Activated T-cell treated with anti-CD3 and anti-CD28 coated beads, Interleukin-2, amount 50 U/mL, for 4 hours (primary cell): ENCODE measurements around the gene MT1F. TPM values are rescaled to one million over a fixed set of nuclear protein-coding genes. Genes with fewer than 3 reads are reported as not detected.
"Not testable (repeated sequence)": the region's sequence is repeated elsewhere in the genome, so short reads cannot be mapped to it uniquely, and the experiment has no call there.

Source experiments
- ATAC-seq, 2 donors: fragments of 200-7000 bp; cut with Tn5 transposase; one replicate each; pipeline ENCODE4 v1.10.0; 2021
- DNase-seq: peaks from one replicate; pipeline ENCODE4 v3.0.0-alpha.2; 2020
- H3K27me3 Mint-ChIP-seq: one replicate; pipeline ENCODE4 v1.8.0; 2021; ENCODE audit warnings: low read depth, mixed read lengths
- H3K36me3 Mint-ChIP-seq: one replicate; pipeline ENCODE4 v1.8.0; 2022; ENCODE audit warnings: mixed read lengths; ENCODE audit not compliant: insufficient read depth
- H3K4me1 Mint-ChIP-seq: one replicate; pipeline ENCODE4 v1.8.0; 2021; ENCODE audit warnings: low read depth, mixed read lengths
- H3K4me3 Mint-ChIP-seq: one replicate; pipeline ENCODE4 v1.8.0; 2021; ENCODE audit warnings: mild to moderate bottlenecking, moderate library complexity, mixed read lengths
- H3K9me3 Mint-ChIP-seq: one replicate; pipeline ENCODE4 v1.8.0; 2021; ENCODE audit warnings: mixed read lengths
- total RNA-seq, 3 donors: library from RNA; stranded (reverse); gene quantifications; one replicate each; pipeline ENCODE4 v1.2.1, GENCODE V29; 2021

Gene MT1F
- total RNA-seq, 3 donors from 2014 or later = 10.9 to 14.4 (median 12.4) TPM

DNA sequence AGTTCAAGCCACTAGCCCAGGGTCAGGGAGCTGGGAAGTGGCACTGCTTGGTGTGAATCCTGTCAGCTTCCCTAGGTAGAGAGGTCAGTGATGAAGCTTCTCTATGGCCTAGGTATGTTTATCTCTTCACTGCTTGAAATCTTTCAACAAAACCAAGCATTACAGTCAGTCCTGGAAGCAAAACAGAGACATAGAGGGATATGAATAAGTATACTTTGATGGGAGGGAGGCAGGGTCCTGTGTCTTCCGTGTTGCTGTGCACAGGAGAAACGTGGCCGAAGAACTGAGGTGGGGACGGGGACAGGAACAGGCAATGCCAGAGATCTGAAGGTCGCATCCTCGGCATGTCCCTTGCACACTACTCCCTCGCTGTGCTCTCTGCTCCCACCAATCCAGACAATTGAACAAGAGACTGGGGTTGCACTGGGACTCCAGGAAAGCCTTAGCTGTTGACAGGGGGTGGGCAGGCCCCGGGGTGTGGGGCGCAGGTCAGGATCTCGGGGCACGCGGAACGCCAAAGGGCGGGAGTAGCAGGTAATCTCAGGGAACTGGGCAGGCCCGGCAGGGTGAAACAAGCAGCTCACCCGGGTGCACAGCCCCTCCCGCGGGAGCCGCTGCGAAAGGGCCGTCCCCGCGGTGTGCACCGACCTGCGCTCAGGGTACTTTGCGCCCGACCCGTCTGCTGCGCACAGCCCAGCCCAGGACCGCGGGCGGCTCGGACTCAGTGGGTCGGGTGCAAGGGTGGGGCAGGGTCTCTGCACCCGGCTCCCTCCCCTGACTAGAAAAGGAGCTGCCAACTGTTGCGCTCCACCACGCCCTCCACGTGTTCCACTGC, 11.5 kb downstream of the MT1F start, which contains the start of gene MT1H:
TSS of gene MT1H (plus strand) at position 810 of the 835 bp plus-strand sequence. CDS start 71 bp downstream, outside the sequence.
- Mint-ChIP-seq H3K36me3 (no peaks in the 10 kb centered on the region), H3K9me3 (no peaks in the 10 kb centered on the region), H3K4me3 (no peak within 1 kb of the TSS), H3K4me1 (peaks cover 8% of the 10 kb centered on the region), H3K27me3 (peaks cover 68% of the 10 kb centered on the region)
- DNase-seq (no peak), ATAC-seq (peak; percentile 65 to 72)

DNA sequence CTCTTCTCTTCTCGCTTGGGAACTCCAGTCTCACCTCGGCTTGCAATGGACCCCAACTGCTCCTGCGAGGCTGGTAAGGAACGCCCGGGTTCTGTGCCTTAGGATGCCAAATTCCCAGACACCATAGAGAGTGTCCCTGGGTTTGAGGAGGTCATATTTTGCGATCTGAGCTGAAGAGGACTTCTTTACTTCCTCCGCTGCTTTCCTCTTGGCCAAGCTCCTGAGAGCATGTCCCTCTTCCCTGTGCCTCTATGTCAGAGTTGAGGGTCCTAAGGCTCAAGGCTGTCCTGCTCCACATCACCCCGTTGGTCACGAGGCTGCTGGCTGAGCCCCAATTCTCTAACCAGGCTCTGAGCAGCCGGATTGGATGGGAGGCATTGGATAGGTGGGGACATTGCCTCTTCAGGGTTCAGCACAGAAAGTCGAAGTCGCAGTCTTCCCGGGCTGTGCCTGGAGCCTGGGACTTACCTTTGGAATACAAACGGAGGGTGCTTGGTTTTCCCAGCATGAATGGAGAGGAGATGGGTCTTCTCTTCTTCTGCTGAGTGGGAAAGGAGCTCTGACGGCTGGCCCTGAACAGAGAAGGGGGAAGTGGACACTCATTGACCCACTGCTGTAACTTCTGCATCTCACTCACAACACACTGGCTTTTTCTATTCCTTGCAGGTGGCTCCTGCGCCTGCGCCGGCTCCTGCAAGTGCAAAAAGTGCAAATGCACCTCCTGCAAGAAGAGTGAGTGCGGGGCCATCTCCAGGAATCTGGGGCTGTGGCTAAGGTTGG, 12.3 kb downstream of the MT1F start:
- ATAC-seq (no peak), DNase-seq (no peak)
- H3K36me3 Mint-ChIP-seq = no peaks in the 10 kb centered on the region
- H3K4me1 Mint-ChIP-seq = peaks cover 8% of the 10 kb centered on the region
- H3K9me3 Mint-ChIP-seq = no peaks in the 10 kb centered on the region
- H3K27me3 Mint-ChIP-seq = peaks cover 70% of the 10 kb centered on the region
- H3K4me3 Mint-ChIP-seq = no peak overlapping the region

DNA sequence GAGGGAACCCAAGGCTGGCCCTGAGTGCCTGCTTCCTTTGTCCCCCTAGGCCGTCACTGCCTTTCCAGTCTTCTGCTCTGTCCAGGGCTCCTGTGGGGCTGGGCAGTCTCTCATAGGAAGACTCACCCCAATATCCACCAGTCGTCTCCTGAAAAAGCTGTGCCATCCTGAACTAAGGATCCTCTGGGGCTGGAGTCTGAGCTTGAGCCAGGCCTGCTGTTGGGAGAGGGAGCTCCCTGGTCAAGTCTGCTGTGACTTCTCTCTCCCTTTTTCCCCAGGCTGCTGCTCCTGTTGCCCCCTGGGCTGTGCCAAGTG, 12.8 kb downstream of the MT1F start:
- Mint-ChIP-seq H3K4me1 (peaks cover 12% of the 10 kb centered on the region), H3K9me3 (no peaks in the 10 kb centered on the region), H3K27me3 (peaks cover 74% of the 10 kb centered on the region), H3K4me3 (no peak overlapping the region), H3K36me3 (no peaks in the 10 kb centered on the region)
- ATAC-seq = no peak
- no peak for DNase-seq

DNA sequence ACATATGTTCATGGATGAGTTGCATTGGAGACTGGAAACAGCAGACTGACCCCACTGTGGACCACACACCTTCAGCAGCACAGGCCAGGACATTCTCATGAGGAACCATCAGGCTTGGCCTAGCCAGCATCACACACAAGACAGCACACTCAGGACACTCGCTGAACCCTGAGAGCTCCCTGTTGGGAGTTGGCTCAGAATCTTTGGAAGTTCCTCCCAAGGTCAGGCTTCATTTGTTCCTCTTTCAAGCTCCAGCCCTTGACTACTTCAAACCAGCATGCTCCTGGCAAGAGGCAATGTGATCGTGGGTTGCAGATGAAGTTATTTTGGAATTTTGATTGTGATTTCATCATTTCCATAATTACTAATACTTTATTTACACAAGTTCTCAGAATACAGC, 13.9 kb downstream of the MT1F start:
- peaks cover 67% of the 10 kb centered on the region for H3K27me3 Mint-ChIP-seq
- peaks cover 16% of the 10 kb centered on the region for H3K4me1 Mint-ChIP-seq
- not testable (repeated sequence) for H3K36me3 Mint-ChIP-seq, H3K4me3 Mint-ChIP-seq, DNase-seq, ATAC-seq, H3K9me3 Mint-ChIP-seq

DNA sequence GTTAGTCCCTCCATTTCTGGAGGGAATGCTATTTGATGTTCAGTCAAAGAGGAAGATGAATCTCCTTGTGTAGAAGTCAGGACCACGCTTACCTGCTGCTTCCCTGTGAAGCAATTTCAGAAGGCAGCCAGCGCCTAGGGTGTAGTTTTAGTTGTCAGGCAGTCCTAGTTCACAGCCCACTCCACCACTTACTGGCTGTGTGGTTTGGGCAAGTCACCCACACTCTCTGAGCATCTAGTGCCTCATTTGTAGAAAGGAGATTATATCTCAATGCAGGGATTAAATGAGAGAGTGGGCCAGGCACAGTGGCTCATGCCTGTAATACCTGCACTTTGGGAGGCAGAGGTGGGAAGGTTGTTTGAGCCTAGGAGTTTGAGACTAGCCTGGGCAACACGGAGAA, 14.4 kb downstream of the MT1F start:
- not testable (repeated sequence) for H3K9me3 Mint-ChIP-seq, DNase-seq, H3K36me3 Mint-ChIP-seq, H3K4me3 Mint-ChIP-seq, ATAC-seq
- H3K27me3 Mint-ChIP-seq = peaks cover 63% of the 10 kb centered on the region
- H3K4me1 Mint-ChIP-seq = peaks cover 16% of the 10 kb centered on the region

DNA sequence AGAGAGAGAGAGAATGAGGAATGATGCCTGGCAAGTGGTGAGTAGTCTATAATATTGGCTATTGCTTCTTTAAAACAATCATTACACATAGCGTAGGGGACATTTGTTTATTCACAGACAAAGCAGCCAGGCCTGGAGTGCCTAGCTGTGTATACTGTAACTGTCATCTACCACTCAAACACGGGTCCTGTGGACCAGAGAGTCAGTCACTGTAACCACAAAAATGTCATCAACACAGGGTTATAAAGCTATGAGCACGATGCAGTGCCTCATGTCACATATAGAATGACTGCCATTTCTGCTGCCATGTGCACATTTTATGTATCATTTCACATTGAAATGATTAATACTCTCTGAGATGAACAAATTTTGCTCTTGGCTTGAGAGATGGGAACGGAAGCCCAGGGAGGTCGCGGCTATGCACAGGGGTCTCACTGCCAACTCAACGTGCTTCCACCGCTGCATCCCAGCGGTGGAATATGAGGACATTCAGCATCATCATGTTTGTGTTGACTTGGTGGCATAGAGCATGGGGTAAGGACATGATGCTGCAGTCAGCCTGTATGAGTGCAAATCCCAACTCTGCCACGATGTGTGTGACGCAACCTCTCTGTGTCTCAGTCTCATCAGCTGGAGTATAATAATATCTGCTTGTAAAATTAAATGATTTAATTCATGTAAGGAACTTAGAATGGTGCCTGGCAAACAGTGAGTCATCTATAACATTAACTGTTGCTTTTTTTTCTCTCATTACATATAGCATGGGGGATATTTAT, 15.2 kb downstream of the MT1F start:
- H3K36me3 Mint-ChIP-seq = no peaks in the 10 kb centered on the region
- H3K4me3 Mint-ChIP-seq = no peak overlapping the region
- no peaks in the 10 kb centered on the region for H3K9me3 Mint-ChIP-seq
- H3K27me3 Mint-ChIP-seq = peaks cover 57% of the 10 kb centered on the region
- H3K4me1 Mint-ChIP-seq = peaks cover 14% of the 10 kb centered on the region
- ATAC-seq (no peak), DNase-seq (no peak)

DNA sequence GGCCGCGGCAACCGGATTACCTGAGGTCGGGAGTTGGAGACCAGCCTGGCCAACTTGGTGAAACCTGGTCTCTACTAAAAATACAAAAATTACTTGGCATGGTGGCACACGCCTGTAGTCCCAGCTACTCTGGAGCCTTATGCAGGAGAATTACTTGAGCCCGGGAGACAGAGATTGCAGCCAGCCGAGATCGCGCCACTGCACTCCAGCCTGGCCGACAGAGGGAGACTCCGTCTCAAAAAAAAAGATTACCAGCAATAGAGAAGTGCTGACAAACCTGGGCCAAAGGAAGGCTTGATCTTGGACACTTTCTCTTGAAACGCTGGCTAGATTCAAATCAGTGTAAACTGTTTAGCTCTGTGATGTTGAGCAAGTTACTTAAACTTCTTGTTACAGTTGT, 16.2 kb downstream of the MT1F start:
- no peak overlapping the region for H3K4me3 Mint-ChIP-seq
- peaks cover 11% of the 10 kb centered on the region for H3K4me1 Mint-ChIP-seq
- no peak for DNase-seq
- H3K27me3 Mint-ChIP-seq = peaks cover 49% of the 10 kb centered on the region
- H3K9me3 Mint-ChIP-seq = no peaks in the 10 kb centered on the region
- ATAC-seq = no peak
- H3K36me3 Mint-ChIP-seq = no peaks in the 10 kb centered on the region

DNA sequence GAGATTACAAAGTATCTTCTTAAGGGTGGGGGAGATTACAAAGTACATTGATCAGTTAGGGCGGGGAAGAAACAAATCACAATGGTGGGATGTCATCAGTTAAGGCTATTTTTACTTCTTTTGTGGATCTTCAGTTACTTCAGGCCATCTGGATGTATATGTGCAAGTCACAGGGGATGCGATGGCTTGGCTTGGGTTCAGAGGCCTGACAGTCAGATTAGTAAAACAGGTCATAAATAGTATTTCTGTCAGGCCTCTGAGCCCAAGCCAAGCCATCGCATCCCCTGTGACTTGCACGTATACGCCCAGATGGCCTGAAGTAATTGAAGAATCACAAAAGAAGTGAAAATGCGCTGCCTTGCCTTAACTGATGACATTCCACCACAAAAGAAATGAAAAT, 16.8 kb downstream of the MT1F start:
- Mint-ChIP-seq H3K27me3 (peaks cover 43% of the 10 kb centered on the region), H3K4me1 (peaks cover 11% of the 10 kb centered on the region)
- H3K36me3 Mint-ChIP-seq, H3K4me3 Mint-ChIP-seq, ATAC-seq, H3K9me3 Mint-ChIP-seq, DNase-seq: not testable (repeated sequence)

DNA sequence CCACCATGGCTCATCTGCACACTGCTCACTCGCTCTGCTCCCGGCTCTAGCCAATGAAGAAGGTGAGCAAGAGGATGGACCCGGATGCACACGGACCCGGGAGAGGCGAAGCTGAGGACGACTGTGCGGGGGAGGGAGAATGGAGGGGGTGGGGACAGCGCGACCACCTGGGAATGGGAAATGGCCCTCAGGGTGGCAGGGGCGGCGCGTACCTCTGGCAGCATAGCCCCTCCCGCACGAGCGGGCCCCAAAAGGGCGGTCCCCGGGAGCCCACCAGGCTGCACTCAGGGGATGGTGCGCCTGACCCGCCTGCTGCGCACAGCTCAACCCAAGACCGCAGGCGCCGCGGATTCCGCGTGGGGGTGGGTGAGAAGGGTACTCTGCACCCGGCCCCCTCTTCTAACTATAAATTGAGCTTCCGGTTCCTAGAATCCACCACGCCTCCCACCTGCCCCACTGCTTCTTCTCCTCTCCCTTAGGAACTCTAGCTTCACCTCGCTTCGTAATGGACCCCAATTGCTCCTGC, 18.0 kb downstream of the MT1F start:
- peaks cover 31% of the 10 kb centered on the region for H3K27me3 Mint-ChIP-seq
- H3K4me1 Mint-ChIP-seq = peaks cover 8% of the 10 kb centered on the region
- peak; percentile 47 for DNase-seq
- no peaks in the 10 kb centered on the region for H3K36me3 Mint-ChIP-seq
- peak; percentile 82 to 90 for ATAC-seq
- peak overlapping the region; percentile 64 for H3K4me3 Mint-ChIP-seq
- no peaks in the 10 kb centered on the region for H3K9me3 Mint-ChIP-seq

DNA sequence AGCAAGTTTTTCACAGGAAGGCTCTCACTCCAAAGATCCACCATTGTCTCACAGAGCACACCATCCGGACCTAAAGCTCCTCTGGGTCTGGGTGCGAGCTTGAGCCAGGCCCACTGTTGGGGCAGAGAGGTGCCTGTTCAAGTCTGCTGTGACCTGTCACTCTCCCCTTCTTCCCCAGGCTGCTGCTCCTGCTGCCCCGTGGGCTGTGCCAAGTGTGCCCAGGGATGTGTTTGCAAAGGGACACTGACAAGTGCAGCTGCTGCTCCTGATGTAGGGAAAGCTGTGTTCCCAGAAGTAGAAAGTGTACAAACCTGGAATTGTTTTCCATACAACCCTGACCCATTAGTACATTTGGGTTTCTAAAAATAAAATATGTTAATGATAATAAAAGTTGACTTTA, 19.7 kb downstream of the MT1F start:
- peaks cover 17% of the 10 kb centered on the region for H3K4me1 Mint-ChIP-seq
- peaks cover 24% of the 10 kb centered on the region for H3K27me3 Mint-ChIP-seq
- H3K9me3 Mint-ChIP-seq = no peaks in the 10 kb centered on the region
- DNase-seq (no peak), ATAC-seq (no peak)
- no peak overlapping the region for H3K4me3 Mint-ChIP-seq
- H3K36me3 Mint-ChIP-seq = no peaks in the 10 kb centered on the region

DNA sequence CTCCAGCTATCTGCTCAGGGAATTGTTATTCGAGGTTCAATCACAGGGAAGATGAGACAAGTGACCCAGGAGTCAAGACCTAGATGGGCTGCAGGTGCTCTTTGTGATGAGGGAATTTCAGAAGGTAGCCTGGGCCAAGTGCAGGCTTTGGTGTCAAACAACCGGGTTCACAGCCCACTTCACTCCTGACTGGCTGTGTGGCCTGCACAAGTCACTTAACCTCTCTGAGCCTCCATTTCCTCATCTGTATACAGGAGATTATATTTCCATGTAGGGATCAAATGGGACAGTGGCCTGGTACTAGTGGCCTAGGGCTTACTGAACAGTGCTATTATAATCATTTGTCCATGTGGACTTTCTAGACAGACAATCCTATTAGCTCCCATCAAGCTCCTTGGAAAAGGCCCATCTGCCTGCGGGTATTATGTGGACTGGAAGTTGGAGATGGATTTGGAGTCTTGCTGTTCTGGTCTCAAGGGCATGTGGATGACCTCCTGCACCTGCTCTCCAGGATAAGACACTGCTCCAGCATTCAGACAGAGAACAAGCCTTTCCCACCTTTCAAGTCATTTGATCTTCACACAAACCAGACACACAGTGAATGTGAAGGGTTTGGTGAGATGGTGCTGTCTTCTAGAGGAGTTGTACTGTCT, 21.4 kb downstream of the MT1F start:
- Mint-ChIP-seq H3K27me3 (peaks cover 11% of the 10 kb centered on the region), H3K4me1 (peaks cover 28% of the 10 kb centered on the region), H3K4me3 (no peak overlapping the region), H3K36me3 (peaks cover 5% of the 10 kb centered on the region), H3K9me3 (no peaks in the 10 kb centered on the region)
- ATAC-seq = no peak
- DNase-seq = no peak

DNA sequence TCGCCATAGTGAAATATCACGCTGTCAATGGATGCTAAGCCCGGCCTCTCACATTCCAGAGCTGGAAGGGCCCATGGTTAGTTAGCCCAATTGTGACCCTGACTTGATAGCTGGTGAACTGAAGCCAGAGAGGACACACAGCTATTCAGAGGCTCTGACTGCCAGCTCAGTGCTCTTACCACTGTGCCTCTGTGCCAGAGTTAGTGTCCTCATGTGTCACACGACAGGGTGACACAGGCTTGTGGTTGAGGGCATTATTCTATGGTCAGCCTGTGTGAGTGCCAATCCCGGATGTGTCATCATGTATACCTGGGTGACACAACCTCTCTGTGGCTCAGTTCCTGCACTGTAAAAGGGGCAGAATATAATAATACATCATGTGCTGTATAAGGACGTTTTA, 22.1 kb downstream of the MT1F start:
- Mint-ChIP-seq H3K4me1 (peaks cover 31% of the 10 kb centered on the region), H3K36me3 (peaks cover 5% of the 10 kb centered on the region), H3K27me3 (peaks cover 8% of the 10 kb centered on the region), H3K9me3 (no peaks in the 10 kb centered on the region), H3K4me3 (no peak overlapping the region)
- ATAC-seq (peak in 1 of 2 donors; percentile 5), DNase-seq (no peak)

DNA sequence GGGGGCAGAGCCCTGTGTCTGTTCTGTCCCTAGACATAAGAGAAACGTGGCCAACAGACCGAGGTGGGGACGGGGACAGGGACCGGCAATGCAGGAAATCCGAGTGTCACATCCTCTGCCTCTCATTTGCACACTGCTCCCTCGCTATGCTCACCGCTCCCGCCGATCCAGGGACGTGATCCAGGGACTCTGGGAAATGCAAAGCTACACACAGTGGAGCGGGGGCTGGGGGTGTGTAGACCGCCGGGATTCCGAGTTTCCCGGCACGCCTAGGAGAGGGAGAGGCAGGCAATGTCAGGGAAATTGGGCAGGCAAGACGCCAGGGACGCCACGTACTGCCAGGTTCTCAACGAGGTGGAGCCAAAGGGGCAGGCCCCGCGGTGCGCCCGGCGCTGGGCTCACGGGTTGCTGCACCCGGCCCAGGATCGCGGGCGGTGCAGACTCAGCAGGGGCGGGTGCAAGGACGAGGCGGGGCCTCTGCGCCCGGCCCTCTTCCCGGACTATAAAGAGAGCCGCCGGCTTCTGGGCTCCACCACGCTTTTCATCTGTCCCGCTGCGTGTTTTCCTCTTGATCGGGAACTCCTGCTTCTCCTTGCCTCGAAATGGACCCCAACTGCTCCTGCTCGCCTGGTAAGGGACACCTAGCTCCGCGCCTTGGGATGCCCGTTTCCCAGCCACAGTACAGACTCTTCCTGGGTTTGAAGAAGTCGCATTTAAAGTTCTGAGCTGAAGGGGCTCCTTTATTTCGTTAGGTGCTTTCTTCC, 24.4 kb downstream of the MT1F start, which contains the start of gene MT1X:
TSS of gene MT1X (plus strand) at position 532 of the 764 bp plus-strand sequence. CDS start at position 603, 71 bp downstream.
- peak; percentile 98 for ATAC-seq
- Mint-ChIP-seq H3K4me1 (peaks cover 22% of the 10 kb centered on the region), H3K27me3 (no peaks in the 10 kb centered on the region), H3K4me3 (peak within 1 kb of the TSS; percentile 94), H3K9me3 (no peaks in the 10 kb centered on the region), H3K36me3 (peaks cover 10% of the 10 kb centered on the region)
- peak; percentile 81 for DNase-seq
